Measurements from ENCODE around the gene STARD3. TPM values are rescaled to one million over a fixed set of nuclear protein-coding genes. Genes with fewer than 3 reads are reported as not detected.
A peak's percentile ranks its signal among the peaks of the same experiment; 100 is the strongest.

The STARD3 gene
- total RNA-seq, 4 donors from 2014 or later: 27.5 to 47.3 (median 38.6) TPM

DNA sequence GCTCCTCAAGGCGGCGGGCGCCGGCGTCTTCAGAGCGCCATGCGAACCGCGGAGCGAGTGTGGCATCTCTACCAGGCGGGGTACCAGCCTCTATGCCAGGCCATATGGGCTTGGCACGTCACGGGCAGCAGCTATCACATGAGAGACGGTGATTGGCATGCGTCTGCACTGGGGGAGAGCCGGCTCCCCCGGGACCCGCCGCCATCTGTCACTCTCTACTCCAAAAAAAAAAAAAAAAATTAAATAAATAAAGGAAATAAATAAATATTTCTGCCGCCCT lies 29.2 kb upstream of the STARD3 start, which contains the start of gene NEUROD2:
NEUROD2 (minus strand) TSS at position 70 of the 280 bp plus-strand sequence. CDS start 1,321 bp downstream, outside the sequence.
- H3K9me3 ChIP-seq: no peaks in the 10 kb centered on the region
- 2% methylated on average over 14 of the region's 20 CpGs for WGBS
- intact Hi-C loops (cut with DNase I): no loop called here
- DNase-seq (ENCODE audit: extremely low spot score): no peak
- no peaks in the 10 kb centered on the region for H3K36me3 ChIP-seq
- H3K4me3 ChIP-seq: peak within 1 kb of the TSS; percentile 27 to 42 (median 32)
- TF ChIP-seq EP300 (IDR thresholded peaks at IDR 0.05) (no peak), POLR2AphosphoS5 (IDR thresholded peaks at IDR 0.05) (no peak), POLR2A (IDR thresholded peaks at IDR 0.05; ENCODE audit: low read depth) (no peak), CTCF (IDR thresholded peaks at IDR 0.05) (no peak)
- no peak within 1 kb of the TSS for H3K27ac ChIP-seq (replicated peaks in 1 of 4)
- peaks cover 3 to 99% (median 59%) of the 10 kb centered on the region in 4 donors for H3K27me3 ChIP-seq
- peaks cover 30 to 50% (median 42%) of the 10 kb centered on the region in 4 donors for H3K4me1 ChIP-seq

DNA sequence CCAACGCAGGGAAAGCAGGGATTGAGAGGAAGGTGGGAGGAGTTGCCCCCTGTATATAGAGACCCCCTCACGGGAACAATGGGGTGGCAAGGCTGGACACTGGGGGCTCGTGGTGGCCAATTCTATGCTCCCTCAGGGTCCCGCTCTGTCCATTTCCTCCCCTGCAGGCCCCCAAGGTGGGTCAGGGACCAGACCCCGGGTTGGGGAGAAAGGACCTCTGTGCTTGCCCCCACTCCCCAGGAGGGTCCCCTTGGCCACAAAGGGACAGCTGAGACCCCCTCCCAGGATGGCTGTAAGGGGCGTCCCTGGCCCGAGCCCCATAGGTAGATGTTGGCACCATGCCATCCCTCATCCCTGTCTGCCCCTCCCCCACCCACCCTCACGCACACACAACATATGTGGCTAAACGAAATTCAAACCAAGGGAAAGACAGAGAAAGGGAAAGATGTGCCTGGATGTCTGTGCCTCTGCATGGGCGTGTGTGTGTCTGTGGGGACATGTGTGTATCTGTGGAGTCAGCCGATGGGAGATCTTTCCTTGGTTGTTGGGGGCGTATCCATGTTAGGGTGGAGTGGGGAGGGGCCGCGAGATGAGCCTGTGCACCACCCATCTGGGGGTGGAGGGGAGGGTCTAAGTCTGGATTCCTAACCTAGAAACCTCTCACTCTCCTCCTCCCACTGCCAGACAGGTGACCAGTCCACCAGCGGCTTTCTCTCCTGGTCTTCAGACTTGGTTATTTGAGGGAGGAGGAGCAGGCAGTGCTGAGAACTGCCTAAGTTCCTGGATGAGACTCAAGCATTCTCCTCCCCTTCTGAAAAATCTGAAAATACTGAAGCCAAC lies 28.6 kb upstream of the STARD3 start:
- intact Hi-C loops (cut with DNase I): no loop called here
- peaks cover 30 to 50% (median 42%) of the 10 kb centered on the region in 4 donors for H3K4me1 ChIP-seq
- peaks cover 3 to 99% (median 54%) of the 10 kb centered on the region in 4 donors for H3K27me3 ChIP-seq
- TF ChIP-seq POLR2AphosphoS5 (IDR thresholded peaks at IDR 0.05) (no peak), CTCF (IDR thresholded peaks at IDR 0.05) (no peak), POLR2A (IDR thresholded peaks at IDR 0.05; ENCODE audit: low read depth) (no peak), EP300 (IDR thresholded peaks at IDR 0.05) (no peak)
- no peaks in the 10 kb centered on the region for H3K9me3 ChIP-seq
- WGBS: 13% methylated on average over 13 of the region's 15 CpGs
- H3K36me3 ChIP-seq: no peaks in the 10 kb centered on the region
- no peak overlapping the region for H3K27ac ChIP-seq (replicated peaks in 1 of 4)
- H3K4me3 ChIP-seq: no peak overlapping the region
- no peak for DNase-seq (ENCODE audit: extremely low spot score)

- 88% methylated on average over 4 of the region's 4 CpGs for WGBS
- peaks cover 3 to 99% (median 42%) of the 10 kb centered on the region in 4 donors for H3K27me3 ChIP-seq
- intact Hi-C loops (cut with DNase I): no loop called here
These were observed 27.4 kb upstream of the STARD3 start for GRCh38 chr17:39609416-39610025.

DNA sequence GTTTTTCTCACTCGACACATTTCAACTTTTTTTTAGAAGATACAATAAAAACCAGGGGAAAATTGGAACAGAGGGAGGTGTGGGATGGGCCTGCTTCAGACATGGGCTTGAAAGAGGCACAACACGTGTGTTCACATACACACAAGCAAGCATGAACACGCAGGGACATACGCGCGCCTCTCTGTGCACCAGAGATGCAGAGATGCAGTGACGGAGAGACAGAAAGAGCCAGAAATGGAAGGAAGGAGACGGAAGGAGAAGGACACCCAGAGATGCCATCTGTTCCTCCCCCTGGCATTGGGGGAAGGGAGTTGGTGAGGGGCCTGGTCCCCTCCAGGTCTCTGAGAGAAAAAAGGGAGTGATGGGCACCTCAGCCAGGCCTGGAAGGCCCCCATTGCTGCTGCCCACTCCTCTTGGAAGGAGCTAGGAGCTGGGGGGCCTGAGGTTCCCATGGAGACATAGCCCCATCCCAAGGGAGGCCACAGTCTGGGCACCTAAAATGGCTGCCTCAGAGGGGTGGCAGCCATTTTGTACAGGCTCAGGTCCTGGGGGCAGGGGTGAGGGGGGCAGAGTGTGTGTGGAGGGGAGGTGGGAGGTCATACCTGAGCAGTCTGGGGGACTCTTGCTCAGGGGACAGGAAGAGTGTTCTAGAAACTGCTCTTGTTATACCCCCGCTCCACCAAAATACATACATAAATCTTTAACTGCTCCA lies 25.4 kb upstream of the STARD3 start:
- intact Hi-C loops (cut with DNase I): no loop called here
- Histone ChIP-seq H3K4me3 (no peak overlapping the region), H3K36me3 (no peaks in the 10 kb centered on the region), H3K27me3 (peaks cover 0 to 98% (median 25%) of the 10 kb centered on the region in 4 donors), H3K27ac (replicated peaks in 1 of 4) (no peak overlapping the region), H3K9me3 (no peaks in the 10 kb centered on the region), H3K4me1 (peaks cover 13 to 20% (median 17%) of the 10 kb centered on the region in 4 donors)
- no peak for DNase-seq (ENCODE audit: extremely low spot score)
- TF ChIP-seq POLR2A (IDR thresholded peaks at IDR 0.05; ENCODE audit: low read depth): no peak
- no peak for TF ChIP-seq EP300 (IDR thresholded peaks at IDR 0.05)
- no peak for TF ChIP-seq POLR2AphosphoS5 (IDR thresholded peaks at IDR 0.05)
- TF ChIP-seq CTCF (IDR thresholded peaks at IDR 0.05): no peak
- WGBS: 89% methylated on average over 9 of the region's 9 CpGs

More at GRCh38 chr17:39609416-39610025, 27.4 kb upstream of the STARD3 start:
- TF ChIP-seq EP300 (IDR thresholded peaks at IDR 0.05) (no peak), CTCF (IDR thresholded peaks at IDR 0.05) (no peak), POLR2A (IDR thresholded peaks at IDR 0.05; ENCODE audit: low read depth) (no peak), POLR2AphosphoS5 (IDR thresholded peaks at IDR 0.05) (no peak)
- no peak overlapping the region for H3K4me3 ChIP-seq
- no peak overlapping the region for H3K27ac ChIP-seq (replicated peaks in 1 of 4)
- H3K4me1 ChIP-seq: peaks cover 30 to 40% (median 38%) of the 10 kb centered on the region in 4 donors
- no peak for DNase-seq (ENCODE audit: extremely low spot score)
- no peaks in the 10 kb centered on the region for H3K9me3 ChIP-seq
- H3K36me3 ChIP-seq: no peaks in the 10 kb centered on the region

Data from esophagus muscularis mucosa (tissue), 4 donors.